Measurements from ENCODE around the gene TXNRD3.

TXNRD3 gene

DNA sequence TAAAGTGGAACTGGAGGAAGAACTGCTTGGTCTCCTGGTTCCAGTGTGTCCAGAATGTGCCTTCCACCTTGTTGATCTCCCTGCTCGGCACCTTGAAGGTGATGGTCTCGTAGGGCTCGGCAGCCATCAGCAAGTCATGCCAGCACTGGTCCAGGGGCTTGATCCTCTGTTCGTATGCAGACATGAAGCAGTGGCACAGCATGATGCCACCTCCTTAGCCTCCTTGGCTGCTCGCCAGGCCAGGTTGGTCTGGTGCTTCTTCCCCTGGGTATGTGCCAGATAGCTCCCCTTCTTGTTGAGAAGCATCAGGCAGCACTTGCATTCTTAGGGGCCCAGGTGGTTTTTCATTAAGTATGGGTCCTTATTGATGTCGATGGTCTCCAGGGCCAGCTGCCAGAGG lies 17.8 kb upstream of the TXNRD3 start:
- no peak for DNase-seq

DNA sequence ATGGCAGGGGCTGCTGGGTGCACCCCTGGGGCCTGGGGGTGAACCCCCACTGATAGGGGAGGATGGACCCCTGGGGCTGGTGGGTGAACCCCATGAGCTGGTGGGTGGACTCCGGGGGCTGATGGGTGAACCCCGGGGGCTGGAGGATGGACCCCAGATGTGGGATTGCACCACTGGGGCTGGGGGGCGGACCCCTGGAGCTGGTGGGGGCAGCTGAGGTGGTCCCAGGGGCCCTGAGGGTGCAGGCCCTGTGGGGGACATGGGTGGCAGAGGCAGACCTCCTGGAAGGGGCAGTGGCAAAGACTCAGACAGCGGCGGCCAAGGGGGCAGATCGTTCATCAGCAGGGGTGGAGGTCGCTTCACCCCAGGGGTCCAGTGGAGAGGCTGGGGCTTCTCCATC lies 17.4 kb upstream of the TXNRD3 start:
- no peak for DNase-seq

DNA sequence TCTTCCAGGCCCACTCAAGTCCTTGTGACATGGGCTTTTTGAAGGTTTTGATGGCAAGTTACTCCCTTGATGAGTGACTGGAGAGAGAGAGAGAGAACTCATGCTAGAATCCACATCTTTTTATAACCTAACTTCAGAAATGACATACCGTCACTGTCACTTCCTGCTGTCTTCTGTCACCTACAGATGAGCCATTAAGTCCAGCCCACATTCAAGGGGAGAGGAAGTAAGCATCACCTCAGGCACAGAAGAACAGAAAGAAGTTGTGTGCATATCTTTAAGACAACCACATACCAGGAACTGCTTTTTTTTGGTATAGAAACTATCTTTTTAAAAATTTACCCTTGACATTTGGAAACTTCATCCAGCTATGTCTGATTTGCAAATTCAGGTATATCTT lies 16.6 kb upstream of the TXNRD3 start:
- no peak for DNase-seq

- no peak for DNase-seq
These were observed 13.8 kb upstream of the TXNRD3 start for GRCh38 chr3:126668450-126669401.

DNA sequence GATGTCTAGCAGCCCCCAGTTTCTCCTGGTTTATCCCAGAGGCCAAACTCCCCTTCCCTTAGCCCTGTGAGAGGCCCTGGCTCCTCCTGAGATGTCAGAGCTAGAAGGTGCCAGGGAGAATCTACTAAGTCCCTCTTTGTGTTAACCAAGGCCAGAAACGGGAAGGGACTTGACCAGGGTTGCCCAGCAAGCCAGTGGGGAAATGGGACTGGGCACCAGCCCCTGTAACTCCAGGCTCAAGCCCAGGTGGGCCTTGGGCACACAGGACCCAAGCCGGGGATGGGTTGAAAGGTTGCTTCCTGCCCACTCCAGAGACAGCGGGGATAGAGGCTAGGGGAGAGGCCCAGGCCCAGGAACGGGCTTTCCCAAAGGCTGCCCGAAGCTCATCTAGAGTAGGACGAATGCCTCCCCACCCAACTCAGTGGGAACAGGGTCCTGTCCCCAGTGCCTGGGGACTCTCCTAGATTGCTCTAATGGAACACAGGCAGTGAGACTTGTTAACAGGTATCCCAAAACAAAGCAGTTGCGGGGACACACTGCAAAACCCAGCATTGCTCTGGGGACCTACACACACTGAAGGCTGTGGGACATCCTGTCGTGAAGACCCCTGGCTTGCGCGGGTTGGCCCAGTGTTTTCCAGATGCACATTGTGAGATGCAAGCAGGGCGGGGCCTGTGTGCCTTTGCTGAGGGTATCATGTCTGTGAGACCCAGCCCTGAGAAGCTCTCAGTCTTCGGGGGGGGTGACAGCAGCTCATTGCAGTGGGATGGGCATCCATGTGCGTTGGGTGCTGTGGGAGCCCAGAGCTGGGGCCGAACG lies 12.9 kb upstream of the TXNRD3 start:
- no peak for DNase-seq

DNA sequence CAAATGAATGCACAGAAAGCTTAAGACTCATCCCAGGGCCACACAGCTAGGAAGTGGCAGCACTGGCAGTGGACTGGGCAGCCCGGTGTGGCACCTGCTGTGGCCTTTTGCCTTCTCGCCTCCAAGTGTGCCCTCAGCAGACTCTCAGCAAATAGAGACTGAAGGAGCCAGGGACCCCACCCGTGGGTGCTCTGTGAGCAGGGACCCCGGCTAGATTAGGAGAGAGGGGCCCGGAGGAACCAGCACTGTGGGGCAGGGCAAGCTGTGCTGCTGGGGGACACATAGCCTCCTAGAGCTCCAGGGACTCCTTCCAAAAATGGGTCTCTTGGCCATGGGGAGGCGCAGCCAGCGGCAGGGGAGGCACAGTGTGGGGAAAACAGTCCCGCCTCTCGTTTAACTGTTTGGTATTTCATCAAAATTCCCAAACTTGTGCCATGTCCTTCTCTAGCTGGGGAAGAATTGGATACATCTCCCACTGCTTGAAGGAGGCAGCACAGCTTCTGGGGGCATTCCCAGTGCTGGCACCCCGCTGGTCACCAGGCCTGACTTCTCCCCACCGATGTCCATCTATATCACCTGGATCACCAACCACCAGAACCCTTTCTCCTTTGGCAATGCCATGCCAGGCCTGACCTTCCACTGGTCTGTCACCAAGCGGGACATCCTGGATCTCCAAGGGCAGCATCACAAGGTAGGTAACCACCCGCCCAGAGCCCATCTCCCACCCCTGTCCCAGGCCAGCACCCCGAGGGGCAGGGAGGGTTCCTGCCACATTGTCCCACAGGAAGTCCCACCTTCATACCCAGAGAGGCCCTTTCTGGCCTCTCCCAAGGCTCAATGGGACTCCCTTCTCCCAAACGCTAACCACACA lies 12.0 kb upstream of the TXNRD3 start:
- no peak for DNase-seq

DNA sequence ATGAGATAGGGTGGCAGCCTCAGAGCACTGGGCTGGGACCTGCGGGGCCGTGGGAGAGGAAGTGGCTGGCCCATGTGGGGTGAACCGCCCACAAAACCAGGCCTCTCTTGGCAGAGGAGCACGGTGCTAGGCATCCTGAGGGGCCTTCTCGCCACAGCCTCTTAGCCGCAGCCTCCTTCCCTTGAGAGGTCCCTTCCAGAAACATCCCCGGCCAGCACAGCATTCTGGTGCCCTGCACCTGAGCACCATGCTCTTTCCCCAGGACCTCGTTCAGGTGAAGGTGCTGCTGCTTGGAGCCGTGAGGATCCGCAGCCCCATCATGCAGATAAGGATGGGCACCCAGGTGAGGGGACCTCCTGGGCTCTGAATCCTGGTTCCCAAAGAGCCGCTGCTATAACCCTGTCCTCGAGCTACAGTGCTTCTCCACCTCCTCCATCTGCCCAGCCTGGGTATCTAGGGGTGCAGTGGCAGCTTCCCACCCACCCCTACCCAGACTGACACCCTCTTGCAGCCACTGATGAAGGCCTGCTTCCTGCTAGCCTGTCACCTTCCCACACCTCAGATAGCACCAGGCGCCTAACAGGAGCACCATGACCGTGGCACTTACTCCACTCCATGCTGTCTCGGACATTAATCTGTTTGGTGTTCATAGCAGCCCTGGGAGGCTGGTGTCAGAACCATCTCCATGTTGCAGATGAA lies 11.2 kb upstream of the TXNRD3 start:
- DNase-seq: no peak

DNA sequence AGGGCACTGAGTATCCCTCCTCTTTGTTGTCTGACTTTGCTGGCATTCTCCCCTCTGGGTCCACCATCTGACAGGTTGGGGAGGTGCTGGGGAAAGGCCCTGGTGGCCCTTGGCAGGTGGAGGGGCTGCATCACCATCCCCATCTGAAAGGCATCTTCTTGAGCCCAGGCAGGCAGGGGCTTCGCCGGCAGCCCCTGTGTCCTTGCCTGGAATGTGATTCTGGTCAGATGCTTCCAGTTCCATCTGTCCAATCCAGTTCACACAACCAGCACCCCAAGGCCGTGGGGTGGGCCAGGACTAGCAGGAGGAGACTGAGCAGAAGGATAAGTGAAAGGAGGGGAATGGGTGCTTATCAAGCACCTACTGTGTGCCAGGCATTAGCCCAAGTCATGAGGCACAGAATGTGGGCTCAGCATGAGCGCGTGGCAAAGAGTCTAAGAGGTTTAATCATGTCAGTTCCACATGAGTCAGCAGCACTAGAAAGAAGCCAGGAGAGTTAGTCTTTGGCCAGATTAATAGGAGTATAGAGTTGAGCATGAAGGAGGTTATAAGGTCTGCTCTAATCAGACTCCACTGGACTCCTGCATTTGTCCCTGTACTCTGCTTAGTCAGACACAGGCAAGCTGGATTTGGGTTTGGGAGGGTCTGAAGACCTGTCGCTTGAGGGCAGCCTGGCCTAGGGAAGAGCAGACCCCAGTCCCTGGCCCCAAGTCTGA lies 10.5 kb upstream of the TXNRD3 start:
- no peak for DNase-seq

GRCh38 chr3:126664591-126665214 lies 9.8 kb upstream of the TXNRD3 start:
- DNase-seq: no peak

- no peak for DNase-seq
These were observed 8.8 kb upstream of the TXNRD3 start for GRCh38 chr3:126663750-126664149.

DNA sequence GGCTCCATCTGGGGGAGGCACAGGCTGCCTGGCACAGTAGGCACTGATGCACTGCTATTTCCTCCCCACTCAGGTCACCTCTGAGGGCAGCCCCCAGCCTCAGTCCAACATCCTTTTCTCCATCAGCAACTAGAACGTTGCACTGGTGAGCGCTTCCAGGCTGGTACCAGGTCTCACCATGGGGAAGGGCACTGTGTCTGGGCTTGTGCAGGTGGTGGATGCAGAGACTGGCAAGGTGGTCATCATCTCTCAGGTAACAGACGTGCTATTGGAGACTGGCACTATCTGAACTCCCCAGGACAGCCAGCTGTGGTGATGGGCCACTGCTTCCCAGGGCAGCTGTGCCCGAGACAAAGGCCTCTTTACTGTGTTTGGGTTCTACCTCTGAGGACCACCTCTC lies 8.3 kb upstream of the TXNRD3 start:
- no peak for DNase-seq

- DNase-seq: no peak
These were observed 6.8 kb upstream of the TXNRD3 start for GRCh38 chr3:126661532-126662364.

DNA sequence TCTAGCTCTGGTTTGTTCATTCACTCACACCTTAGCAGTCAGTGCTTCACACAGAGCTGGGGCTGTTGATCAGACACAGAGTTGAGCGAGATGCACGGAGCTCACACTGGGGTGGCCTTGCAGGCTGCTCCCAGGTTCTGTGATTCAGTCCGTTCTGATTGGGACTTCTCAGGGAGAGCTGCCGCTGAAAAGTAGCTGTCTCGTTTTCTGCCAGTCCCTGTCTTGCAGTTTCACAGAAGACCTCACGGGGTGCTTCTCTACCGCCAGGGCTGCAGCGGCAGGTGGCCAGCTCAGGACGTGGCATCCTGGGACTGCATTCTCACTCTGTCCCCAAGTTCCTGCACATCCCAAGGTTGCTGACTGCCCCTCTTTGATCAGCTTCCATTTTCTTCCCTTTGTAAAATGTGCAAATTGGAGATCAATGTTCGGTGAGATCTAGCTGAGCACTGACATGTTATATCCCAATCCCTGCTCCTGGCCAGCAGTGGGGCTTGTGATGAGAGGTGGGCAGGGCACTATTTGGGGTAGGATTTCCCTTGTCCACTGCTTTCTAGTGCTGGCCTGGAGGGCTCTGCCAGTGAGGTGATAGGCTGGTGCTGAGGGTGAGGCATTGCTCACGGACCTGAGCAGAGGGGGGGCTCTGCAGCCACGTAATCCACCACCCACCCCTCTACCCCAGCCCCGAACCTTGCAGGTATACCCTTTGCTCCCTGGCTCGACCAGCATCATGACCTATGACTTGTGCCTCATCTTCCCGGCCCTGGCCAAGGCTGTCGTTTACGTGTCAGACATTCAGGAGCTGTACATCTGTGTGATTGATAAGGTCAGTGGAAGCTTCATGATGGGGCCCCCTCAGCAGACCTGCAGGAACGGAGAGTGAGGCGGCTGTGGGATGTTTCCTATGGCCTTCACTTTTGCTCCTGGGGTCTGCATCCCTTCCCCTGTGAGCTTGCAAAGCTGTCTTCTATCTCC lies 5.3 kb upstream of the TXNRD3 start:
- DNase-seq: no peak

- no peak for DNase-seq
These were observed 3.7 kb upstream of the TXNRD3 start for GRCh38 chr3:126658584-126658983.

GRCh38 chr3:126657901-126658300 lies 3.0 kb upstream of the TXNRD3 start:
- no peak for DNase-seq

DNA sequence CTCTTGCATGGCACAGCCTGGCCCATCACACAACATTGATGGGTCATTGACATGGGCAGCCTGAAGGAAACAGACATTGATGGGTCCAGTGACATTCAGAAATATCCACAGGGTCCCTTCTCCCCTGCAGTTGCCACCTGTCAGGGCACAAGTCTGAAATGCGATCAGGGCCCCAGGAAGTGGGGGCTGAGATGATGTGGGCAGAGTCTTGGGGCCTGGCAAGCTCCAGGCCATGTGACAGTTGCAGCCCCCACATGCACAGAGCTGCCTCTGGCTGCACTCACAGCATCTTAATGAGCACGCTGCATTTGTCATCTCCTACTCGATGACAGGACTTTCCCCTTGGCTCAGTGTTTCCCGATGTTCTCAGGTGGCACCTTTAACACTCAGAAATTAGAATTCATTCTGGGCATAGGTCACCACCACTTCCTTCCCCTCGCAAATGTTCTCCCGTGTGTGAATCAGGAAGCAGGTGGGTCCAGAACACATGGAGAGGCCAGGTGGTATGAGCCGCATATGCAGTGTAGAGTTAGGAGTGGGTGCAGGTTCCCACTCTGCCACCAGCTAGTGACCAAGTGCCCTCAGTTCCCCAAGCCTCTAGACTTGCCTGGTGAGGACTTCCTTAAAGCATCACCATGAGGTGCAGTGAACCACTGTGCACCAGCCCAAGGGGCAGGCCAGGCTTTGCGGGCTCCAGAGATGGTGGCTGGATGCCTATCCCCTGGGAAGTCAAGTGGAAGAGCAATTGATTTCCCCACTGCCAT lies 1.6 kb upstream of the TXNRD3 start:
- DNase-seq: no peak

GRCh38 chr3:126655887-126656286 lies 963 bp upstream of the TXNRD3 start:
- DNase-seq: no peak
